Measurements from ENCODE around the gene TMEM259. TPM values are rescaled to one million over a fixed set of nuclear protein-coding genes. Genes with fewer than 3 reads are reported as not detected.

Gene TMEM259
- total RNA-seq, 1 donor from 2014 or later, result 232 TPM

DNA sequence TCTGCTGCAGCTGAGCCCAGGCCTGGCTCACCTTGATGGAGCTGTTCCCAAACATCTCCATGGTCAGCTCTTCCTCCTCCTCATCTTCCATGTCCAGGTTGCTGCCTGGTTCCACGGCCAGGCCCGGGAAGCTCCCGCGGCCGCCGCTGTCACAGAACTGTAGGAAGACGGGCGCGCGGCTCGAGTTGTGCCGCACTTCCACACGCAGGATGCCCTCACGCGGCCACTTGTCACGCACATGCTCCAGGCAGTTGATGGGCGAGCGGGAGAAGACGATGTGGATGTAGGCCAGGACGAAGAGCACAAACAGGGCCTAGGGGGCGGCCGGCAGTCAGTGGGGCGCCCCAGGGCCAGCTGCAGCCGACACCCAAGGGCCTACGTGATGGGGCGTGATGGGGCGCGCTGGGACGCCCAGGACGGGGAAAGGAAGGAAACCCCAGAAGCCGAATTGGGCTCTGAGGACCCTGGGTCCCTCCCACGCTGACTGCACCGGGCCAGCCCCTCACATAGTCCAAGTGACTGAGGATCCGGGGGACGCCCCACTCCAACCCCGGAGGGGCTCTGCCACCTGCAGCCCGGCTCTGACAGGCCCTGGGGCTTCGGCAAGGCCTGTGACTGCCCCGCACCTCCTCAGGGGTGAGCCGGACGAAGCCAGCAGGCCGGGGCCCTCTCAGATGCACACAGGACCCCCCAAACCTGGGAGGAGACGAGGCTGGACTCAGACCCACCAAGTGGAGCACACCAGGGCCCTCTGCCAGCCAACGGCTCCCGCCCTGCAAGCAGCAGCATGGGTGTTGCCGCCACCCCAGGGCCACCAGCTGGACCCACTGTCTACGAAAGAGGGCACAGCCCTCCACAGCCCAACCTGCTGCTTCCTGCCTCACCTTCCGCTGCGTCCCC lies 6.5 kb downstream of the TMEM259 start:
- Mint-ChIP-seq H3K27me3 (ENCODE audit: low read depth) (no peaks in the 10 kb centered on the region), H3K9me3 (no peaks in the 10 kb centered on the region), H3K4me1 (peaks cover 24% of the 10 kb centered on the region), H3K4me3 (no peak overlapping the region), H3K27ac (no peak overlapping the region), H3K36me3 (peaks cover 2% of the 10 kb centered on the region)
- TF ChIP-seq, protein P1, sequence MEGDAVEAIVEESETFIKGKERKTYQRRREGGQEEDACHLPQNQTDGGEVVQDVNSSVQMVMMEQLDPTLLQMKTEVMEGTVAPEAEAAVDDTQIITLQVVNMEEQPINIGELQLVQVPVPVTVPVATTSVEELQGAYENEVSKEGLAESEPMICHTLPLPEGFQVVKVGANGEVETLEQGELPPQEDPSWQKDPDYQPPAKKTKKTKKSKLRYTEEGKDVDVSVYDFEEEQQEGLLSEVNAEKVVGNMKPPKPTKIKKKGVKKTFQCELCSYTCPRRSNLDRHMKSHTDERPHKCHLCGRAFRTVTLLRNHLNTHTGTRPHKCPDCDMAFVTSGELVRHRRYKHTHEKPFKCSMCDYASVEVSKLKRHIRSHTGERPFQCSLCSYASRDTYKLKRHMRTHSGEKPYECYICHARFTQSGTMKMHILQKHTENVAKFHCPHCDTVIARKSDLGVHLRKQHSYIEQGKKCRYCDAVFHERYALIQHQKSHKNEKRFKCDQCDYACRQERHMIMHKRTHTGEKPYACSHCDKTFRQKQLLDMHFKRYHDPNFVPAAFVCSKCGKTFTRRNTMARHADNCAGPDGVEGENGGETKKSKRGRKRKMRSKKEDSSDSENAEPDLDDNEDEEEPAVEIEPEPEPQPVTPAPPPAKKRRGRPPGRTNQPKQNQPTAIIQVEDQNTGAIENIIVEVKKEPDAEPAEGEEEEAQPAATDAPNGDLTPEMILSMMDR (IDR thresholded peaks at IDR 0.05; ENCODE audit: unreplicated experiment), result no peak
- no peak for DNase-seq (ENCODE audit: low spot score in 2 of 2, unreplicated experiment in 2 of 2)

DNA sequence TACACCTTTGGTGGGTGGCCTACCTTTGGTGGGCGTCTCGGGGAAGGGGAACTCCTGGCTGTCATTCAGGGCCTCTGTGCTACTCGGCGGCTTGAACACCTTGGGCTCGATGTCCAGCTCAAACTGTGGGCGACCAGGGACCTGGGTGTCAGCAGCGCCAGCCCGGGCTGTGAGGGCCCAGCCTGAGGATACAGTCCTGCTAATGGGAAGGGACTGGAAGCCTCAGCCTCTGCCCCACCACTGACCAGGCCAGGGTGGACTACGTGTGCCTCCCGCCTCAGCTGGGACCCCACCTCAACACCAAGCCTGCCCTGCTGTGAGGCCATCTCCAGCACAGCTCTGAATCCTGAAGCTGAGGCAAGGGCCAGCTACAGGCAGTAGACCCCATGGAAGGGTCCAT lies 7.7 kb downstream of the TMEM259 start:
- Mint-ChIP-seq H3K36me3 (peaks cover 2% of the 10 kb centered on the region), H3K27me3 (ENCODE audit: low read depth) (no peaks in the 10 kb centered on the region), H3K27ac (no peak overlapping the region), H3K4me1 (peaks cover 16% of the 10 kb centered on the region), H3K9me3 (no peaks in the 10 kb centered on the region), H3K4me3 (no peak overlapping the region)
- TF ChIP-seq, protein P1 (IDR thresholded peaks at IDR 0.05; ENCODE audit: unreplicated experiment), result no peak
- no peak for DNase-seq (ENCODE audit: low spot score in 2 of 2, unreplicated experiment in 2 of 2)

- no peaks in the 10 kb centered on the region for H3K9me3 Mint-ChIP-seq
- H3K36me3 Mint-ChIP-seq, result peaks cover 2% of the 10 kb centered on the region
- DNase-seq (ENCODE audit: low spot score in 2 of 2, unreplicated experiment in 2 of 2), result no peak
- TF ChIP-seq, protein P1 (IDR thresholded peaks at IDR 0.05; ENCODE audit: unreplicated experiment), result no peak
- peaks cover 10% of the 10 kb centered on the region for H3K4me1 Mint-ChIP-seq
- no peak overlapping the region for H3K4me3 Mint-ChIP-seq
- no peak overlapping the region for H3K27ac Mint-ChIP-seq
- H3K27me3 Mint-ChIP-seq (ENCODE audit: low read depth), result no peaks in the 10 kb centered on the region
Observed at GRCh38 chr19:1012334-1012733, 8.6 kb downstream of the TMEM259 start.

DNA sequence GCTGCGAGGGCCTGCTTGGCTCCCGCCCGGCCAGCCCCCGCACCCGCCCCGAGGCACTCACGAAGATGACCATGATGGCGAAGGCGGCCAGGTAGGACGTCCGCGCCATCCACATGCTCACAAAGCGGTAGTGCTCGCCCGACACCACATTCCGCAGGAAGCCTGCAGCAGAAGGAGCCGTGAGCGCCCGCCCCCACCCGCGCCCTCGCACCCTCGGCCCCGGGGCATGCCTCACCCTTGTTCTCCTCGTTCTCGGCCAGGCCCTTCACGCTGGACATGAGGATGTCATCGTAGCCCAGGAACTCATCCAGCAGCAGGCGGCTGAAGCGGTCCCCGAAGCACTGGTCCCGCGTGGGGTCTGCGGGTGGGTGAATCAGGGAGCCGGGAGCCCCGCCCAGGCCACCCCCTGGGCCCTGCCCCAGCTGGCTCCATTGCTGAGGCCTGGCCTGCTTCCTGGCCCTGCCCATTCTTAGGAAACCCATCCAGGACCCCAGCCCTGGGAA lies 9.0 kb downstream of the TMEM259 start:
- H3K4me1 Mint-ChIP-seq, result peaks cover 5% of the 10 kb centered on the region
- no peak overlapping the region for H3K27ac Mint-ChIP-seq
- peaks cover 5% of the 10 kb centered on the region for H3K36me3 Mint-ChIP-seq
- H3K27me3 Mint-ChIP-seq (ENCODE audit: low read depth), result no peaks in the 10 kb centered on the region
- H3K9me3 Mint-ChIP-seq, result no peaks in the 10 kb centered on the region
- H3K4me3 Mint-ChIP-seq, result no peak overlapping the region
- TF ChIP-seq, protein P1 (IDR thresholded peaks at IDR 0.05; ENCODE audit: unreplicated experiment), result no peak
- DNase-seq (ENCODE audit: low spot score in 2 of 2, unreplicated experiment in 2 of 2), result no peak

- Mint-ChIP-seq H3K27me3 (ENCODE audit: low read depth) (no peaks in the 10 kb centered on the region), H3K4me3 (no peak overlapping the region), H3K36me3 (peaks cover 9% of the 10 kb centered on the region), H3K27ac (no peak overlapping the region), H3K4me1 (peaks cover under 1% of the 10 kb centered on the region), H3K9me3 (no peaks in the 10 kb centered on the region)
- TF ChIP-seq, protein P1 (IDR thresholded peaks at IDR 0.05; ENCODE audit: unreplicated experiment), result no peak
- DNase-seq (ENCODE audit: low spot score in 2 of 2, unreplicated experiment in 2 of 2), result no peak
Observed at GRCh38 chr19:1010586-1011510, 10.1 kb downstream of the TMEM259 start.

Measured in mesothelial cell of epicardium (in vitro differentiated cells).